Activated T-cell treated with anti-CD3 and anti-CD28 coated beads for 4 hours (primary cell): ENCODE data around the gene P2RX2.

Experiments
- DNase-seq: peaks from one replicate; pipeline ENCODE4 v3.0.0-alpha.2; 2020

The P2RX2 gene

GRCh38 chr12:132665794-132666193, 47.2 kb downstream of the P2RX2 start:
- DNase-seq, result no peak

GRCh38 chr12:132668191-132669088, 49.9 kb downstream of the P2RX2 start:
- no peak for DNase-seq

DNA sequence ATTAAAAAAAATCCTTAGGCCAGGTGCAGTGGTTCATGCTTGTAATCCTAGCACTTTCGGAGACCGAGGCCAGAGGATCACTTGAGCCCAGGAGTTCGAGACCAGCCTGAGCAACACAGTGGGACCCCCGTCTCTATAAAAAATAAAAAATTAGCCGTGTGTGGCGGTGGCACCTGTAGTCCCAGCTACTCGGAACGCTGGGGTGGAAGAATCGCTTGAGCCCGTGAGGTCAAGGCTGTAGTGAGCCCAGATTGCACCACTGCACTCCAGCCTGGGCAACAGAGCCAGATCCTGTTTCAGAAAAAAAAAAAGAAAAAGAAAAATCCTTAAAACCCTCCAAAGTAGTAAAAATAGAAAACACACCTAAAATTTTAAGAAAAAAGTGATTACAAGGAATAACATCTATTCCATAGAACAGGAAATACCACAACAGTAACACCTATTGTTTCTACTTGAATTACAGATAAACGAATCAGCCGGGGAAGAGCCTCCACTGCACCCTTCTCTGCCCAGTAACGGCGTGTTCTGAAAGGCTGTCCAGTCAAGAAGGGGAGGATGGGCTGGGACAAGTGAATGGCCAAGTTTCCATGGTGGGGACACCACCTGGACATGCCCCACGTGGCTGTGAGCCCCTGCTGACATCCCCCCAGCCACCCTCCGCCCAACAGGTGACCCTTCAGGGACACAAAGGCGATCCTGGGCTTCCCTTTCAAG, 50.7 kb downstream of the P2RX2 start:
- no peak for DNase-seq
